Skeletal muscle satellite cell (primary cell): ENCODE data around the gene ZMIZ1.

Experiments used
- H3K27me3 ChIP-seq: 2 replicates; pipeline ENCODE4 v1.7.0; 2013; ENCODE audit warnings: low read length; ENCODE audit not compliant: control insufficient read depth, insufficient read depth
- H3K36me3 ChIP-seq: 2 replicates; pipeline ENCODE4 v1.7.0; 2013; ENCODE audit warnings: mild to moderate bottlenecking, control low read depth, low read length; ENCODE audit not compliant: insufficient read depth
- H3K4me1 ChIP-seq: 2 replicates; pipeline ENCODE4 v1.7.0; 2013; ENCODE audit warnings: low read length; ENCODE audit not compliant: control insufficient read depth, insufficient read depth
- H3K4me2 ChIP-seq: 2 replicates; pipeline ENCODE4 v1.7.0; 2013; ENCODE audit warnings: mild to moderate bottlenecking, low read length
- H3K4me3 ChIP-seq: 2 replicates; pipeline ENCODE4 v1.7.0; 2013; ENCODE audit warnings: low read length
- H3K9ac ChIP-seq: 2 replicates; pipeline ENCODE4 v1.7.0; 2013; ENCODE audit warnings: mild to moderate bottlenecking, low read depth, low read length, moderate library complexity
- H3K9me3 ChIP-seq: replicated peaks from 2 replicates; pipeline ENCODE4 v1.7.0; 2013; ENCODE audit warnings: mild to moderate bottlenecking, control low read depth, low read length

The ZMIZ1 gene

DNA sequence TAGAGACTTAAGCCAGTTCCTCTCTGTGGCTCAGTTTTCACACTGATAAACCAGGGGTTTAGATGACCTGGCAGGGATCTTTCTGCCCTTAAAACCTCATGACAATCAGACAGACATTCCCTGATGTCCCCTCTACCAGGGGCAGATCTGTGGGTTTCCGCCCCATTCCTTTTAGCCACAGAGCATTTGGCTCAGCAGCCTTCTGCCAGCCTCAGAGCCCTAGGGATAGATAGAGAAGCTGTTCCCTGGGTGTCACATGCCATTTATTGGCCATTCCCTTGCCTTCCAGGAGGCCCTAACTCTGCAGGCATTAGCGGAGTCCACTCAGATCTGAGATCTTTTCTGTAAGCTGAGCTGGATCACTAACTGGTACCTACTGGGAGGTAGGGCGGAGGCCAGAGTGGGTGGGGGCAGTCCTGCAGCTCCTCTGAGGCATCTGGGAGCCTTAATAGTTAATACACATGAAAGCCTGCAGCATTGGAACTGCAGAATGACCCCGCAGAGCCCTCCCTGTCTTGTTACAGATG, 101.5 kb downstream of the ZMIZ1 start:
- Histone ChIP-seq H3K4me3 (no peak overlapping the region), H3K4me2 (no peak overlapping the region), H3K4me1 (peaks cover 9% of the 10 kb centered on the region), H3K9me3 (no peaks in the 10 kb centered on the region), H3K36me3 (peaks cover 84% of the 10 kb centered on the region), H3K27me3 (no peaks in the 10 kb centered on the region), H3K9ac (no peak overlapping the region)

DNA sequence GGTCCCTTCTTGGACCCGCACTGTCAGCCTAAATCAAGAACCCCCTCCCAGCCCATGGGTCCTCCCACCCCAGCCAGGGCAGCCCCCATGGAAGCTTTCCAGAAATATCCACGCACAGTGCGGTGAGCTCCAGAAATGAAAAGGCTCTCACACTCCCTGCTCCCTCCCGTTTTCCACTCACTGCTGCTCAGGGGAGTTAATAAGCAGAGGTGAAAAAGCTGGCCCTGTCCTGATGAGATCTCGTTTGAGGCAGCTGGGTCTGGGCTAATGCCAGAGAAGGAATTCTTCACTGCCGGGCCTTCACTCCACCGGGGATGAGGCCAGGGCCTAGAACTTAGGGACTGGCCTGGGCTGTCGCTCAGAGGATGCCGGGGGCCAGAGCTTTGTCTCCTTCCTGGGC, 102.2 kb downstream of the ZMIZ1 start:
- Histone ChIP-seq H3K27me3 (no peaks in the 10 kb centered on the region), H3K36me3 (peaks cover 81% of the 10 kb centered on the region), H3K4me2 (no peak overlapping the region), H3K9me3 (no peaks in the 10 kb centered on the region), H3K4me3 (no peak overlapping the region), H3K9ac (no peak overlapping the region), H3K4me1 (peaks cover 2% of the 10 kb centered on the region)

- peaks cover 3% of the 10 kb centered on the region for H3K4me1 ChIP-seq
- no peak overlapping the region for H3K4me3 ChIP-seq
- H3K9ac ChIP-seq, result no peak overlapping the region
- H3K9me3 ChIP-seq, result no peaks in the 10 kb centered on the region
- no peaks in the 10 kb centered on the region for H3K27me3 ChIP-seq
- no peak overlapping the region for H3K4me2 ChIP-seq
- peaks cover 78% of the 10 kb centered on the region for H3K36me3 ChIP-seq
Observed at GRCh38 chr10:79171504-79171903, 102.7 kb downstream of the ZMIZ1 start.

DNA sequence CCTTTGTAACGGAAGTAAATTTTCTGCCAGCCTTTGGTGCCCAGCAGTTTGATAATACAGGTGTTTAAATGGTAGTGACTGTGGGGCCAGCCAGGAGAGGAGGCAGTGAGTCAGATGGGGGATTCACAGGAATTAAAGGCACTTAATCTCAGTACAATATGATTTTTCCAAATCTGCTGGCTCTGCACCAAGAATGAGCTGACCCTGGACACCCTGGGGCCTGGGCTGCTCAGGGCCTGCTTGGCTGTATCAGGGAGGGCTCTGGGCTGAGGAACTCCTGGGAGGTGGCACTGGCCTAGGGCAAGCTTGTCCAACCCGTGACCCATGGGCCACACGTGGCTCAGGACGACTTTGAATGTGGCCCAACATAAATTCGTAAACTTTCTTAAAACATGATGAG, 104.1 kb downstream of the ZMIZ1 start:
- H3K9ac ChIP-seq, result no peak overlapping the region
- H3K4me2 ChIP-seq, result no peak overlapping the region
- H3K9me3 ChIP-seq, result no peaks in the 10 kb centered on the region

GRCh38 chr10:79173582-79174262, 105.0 kb downstream of the ZMIZ1 start:
- Histone ChIP-seq H3K4me1 (peaks cover 20% of the 10 kb centered on the region), H3K4me2 (no peak overlapping the region), H3K9ac (no peak overlapping the region), H3K36me3 (peaks cover 61% of the 10 kb centered on the region), H3K9me3 (no peaks in the 10 kb centered on the region), H3K27me3 (no peaks in the 10 kb centered on the region), H3K4me3 (no peak overlapping the region)

More for the DNA sequence above, 104.1 kb downstream of the ZMIZ1 start:
- H3K27me3 ChIP-seq, result no peaks in the 10 kb centered on the region
- H3K4me3 ChIP-seq, result no peak overlapping the region
- H3K4me1 ChIP-seq, result peaks cover 11% of the 10 kb centered on the region
- peaks cover 66% of the 10 kb centered on the region for H3K36me3 ChIP-seq

DNA sequence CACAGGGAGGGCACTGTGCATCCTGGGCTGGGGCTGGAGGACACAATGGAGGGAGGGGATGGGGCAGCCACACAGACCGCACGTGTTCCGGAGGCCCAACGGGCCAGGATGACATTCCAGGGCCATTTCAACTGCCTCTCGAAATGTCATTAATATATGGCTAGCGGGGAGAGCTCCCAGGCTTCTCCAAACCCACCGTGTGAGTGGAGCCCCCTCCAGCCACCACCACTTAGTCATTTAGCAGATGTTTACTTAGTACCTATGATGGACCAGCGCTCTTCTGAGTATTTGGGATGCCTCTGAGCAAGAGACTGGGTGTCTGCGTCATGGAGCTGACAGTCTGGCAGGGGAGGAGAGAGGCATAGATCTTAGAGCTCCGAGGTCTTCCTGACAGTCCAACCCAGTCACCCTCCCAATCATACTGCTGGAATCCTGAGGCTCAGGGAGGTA, 107.3 kb downstream of the ZMIZ1 start:
- Histone ChIP-seq H3K9me3 (no peaks in the 10 kb centered on the region), H3K27me3 (no peaks in the 10 kb centered on the region), H3K9ac (no peak overlapping the region), H3K4me2 (no peak overlapping the region), H3K36me3 (peaks cover 45% of the 10 kb centered on the region), H3K4me3 (no peak overlapping the region), H3K4me1 (peaks cover 42% of the 10 kb centered on the region)

DNA sequence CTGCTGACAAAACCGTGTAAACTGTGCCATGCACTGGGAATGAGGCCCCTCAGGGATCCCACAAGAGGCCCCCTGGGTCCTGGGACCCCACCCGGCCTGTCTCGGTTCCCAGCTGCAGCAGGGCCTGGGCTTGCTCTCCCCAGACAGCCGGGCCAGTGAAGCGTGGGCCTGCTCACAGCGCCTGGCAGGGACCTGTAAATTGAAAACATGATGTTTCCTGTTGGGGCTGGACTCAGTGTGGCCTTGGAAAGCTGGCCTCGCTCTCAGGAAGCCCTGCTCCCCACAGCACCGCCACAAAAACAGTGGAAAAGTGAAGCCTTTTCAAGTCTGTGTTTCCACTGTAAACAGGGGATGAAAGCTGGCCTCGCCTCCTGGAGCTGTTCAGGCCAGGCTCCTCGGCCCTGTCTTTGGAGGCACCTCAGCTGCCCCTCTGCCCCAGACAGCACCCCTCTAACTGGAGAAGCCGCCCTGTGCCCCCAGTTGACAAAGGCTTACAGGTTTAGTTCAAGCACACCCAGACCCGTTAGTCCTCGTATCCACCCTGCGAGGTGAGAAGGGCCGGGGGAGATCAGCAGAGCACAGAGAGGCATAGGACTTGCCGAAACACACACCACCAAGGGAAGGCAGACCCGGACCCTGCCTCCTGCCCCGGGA, 108.3 kb downstream of the ZMIZ1 start:
- Histone ChIP-seq H3K4me2 (no peak overlapping the region), H3K4me1 (peaks cover 51% of the 10 kb centered on the region), H3K9me3 (no peaks in the 10 kb centered on the region), H3K27me3 (no peaks in the 10 kb centered on the region), H3K36me3 (peaks cover 39% of the 10 kb centered on the region), H3K9ac (no peak overlapping the region), H3K4me3 (no peak overlapping the region)

DNA sequence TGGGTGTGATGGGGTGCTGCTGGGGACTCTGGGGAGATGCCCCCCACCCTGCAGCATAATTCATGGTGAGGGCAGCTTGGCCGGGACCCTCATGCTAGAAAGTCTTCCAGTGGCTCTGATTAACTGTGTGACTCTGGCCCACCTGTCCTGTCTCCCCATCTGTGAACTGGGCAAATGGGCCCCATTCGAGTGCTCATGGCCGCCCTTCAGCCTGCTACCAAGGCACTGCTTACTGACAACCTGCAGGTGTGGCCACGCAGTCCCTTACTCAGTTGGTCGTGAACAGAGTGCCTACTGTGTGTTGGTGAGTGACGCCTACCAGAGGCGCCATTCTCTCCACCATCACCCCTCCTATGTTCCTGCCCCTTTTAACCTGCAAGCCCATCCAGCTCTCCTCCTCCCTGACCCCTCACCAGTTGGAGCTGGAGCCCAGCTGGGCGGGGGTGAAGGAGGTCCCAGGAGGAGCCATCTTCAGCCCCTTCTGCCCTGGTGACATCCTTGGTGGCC, 109.4 kb downstream of the ZMIZ1 start:
- Histone ChIP-seq H3K36me3 (peaks cover 38% of the 10 kb centered on the region), H3K9me3 (no peaks in the 10 kb centered on the region), H3K27me3 (no peaks in the 10 kb centered on the region), H3K4me3 (peak overlapping the region; percentile 18), H3K9ac (peak overlapping the region; percentile 44), H3K4me2 (peak overlapping the region; percentile 48), H3K4me1 (peaks cover 61% of the 10 kb centered on the region)

GRCh38 chr10:79178614-79179163, 109.9 kb downstream of the ZMIZ1 start:
- peaks cover 37% of the 10 kb centered on the region for H3K36me3 ChIP-seq

GRCh38 chr10:79179164-79179956, 110.6 kb downstream of the ZMIZ1 start:
- Histone ChIP-seq H3K36me3 (peaks cover 30% of the 10 kb centered on the region), H3K9me3 (no peaks in the 10 kb centered on the region), H3K4me3 (no peak overlapping the region), H3K4me2 (peak overlapping the region; percentile 48), H3K9ac (peak overlapping the region; percentile 44), H3K27me3 (no peaks in the 10 kb centered on the region), H3K4me1 (peaks cover 73% of the 10 kb centered on the region)

More at GRCh38 chr10:79178614-79179163, 109.9 kb downstream of the ZMIZ1 start:
- peak overlapping the region; percentile 48 for H3K4me2 ChIP-seq
- H3K27me3 ChIP-seq, result no peaks in the 10 kb centered on the region
- H3K4me1 ChIP-seq, result peaks cover 67% of the 10 kb centered on the region
- H3K4me3 ChIP-seq, result no peak overlapping the region
- H3K9me3 ChIP-seq, result no peaks in the 10 kb centered on the region
- H3K9ac ChIP-seq, result peak overlapping the region; percentile 44

DNA sequence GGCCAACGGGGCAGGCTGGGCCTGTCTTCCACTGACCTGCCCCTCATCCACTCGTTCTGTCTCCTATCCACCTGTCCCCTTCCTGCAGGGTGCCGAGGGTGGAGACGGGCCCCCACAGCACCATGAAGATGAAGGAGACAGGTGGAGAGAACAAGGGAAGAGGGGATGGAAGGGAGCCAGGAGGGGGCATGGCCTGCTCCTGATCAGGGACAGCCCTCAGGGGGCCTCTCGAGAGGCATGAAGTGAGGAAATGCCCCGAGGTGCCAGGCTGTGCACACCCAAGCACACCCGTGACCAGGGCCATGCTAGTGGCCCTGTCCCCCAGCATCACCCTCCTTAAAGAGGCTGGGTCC, 111.2 kb downstream of the ZMIZ1 start:
- Histone ChIP-seq H3K4me2 (no peak overlapping the region), H3K4me1 (peaks cover 79% of the 10 kb centered on the region), H3K4me3 (no peak overlapping the region)

More for the DNA sequence above, 111.2 kb downstream of the ZMIZ1 start:
- no peaks in the 10 kb centered on the region for H3K27me3 ChIP-seq
- H3K9ac ChIP-seq, result no peak overlapping the region
- H3K9me3 ChIP-seq, result no peaks in the 10 kb centered on the region
- peaks cover 26% of the 10 kb centered on the region for H3K36me3 ChIP-seq
